Right lobe of liver (tissue), 4 donors: ENCODE results near the gene TJP3.

Experiments used
- CTCF ChIP-seq, 4 donors: fragments of 200-600 bp in 3 of 4; fragments of 450-650 bp in 1 of 4; IDR thresholded peaks; one replicate each; pipeline versions ENCODE4 v1.5.1 to v1.8.0; 2016 to 2022; ENCODE audit warnings: antibody characterized with exemption in 4 of 4, mild to moderate bottlenecking in 2 of 4
- POLR2A ChIP-seq: fragments of 450-650 bp; IDR thresholded peaks from one replicate; pipeline ENCODE4 v1.6.1; 2017; ENCODE audit warnings: antibody characterized with exemption, mild to moderate bottlenecking
- donor health status: DM: no; HTN: no; CAD: no.
- donor health status: DM: no; HTN: no; CAD: no.
- donor health status: DM: no; HTN: yes; CAD: no.

GRCh38 chr19:3784607-3785450 is 76.6 kb downstream of the TJP3 start:
- TF ChIP-seq CTCF (IDR thresholded peaks at IDR 0.05) (no peak), POLR2A (no peak)
